HEK293T (cell line): Measurements from ENCODE around the gene SRD5A3.
"Not testable (repeated sequence)": the region's sequence is repeated elsewhere in the genome, so short reads cannot be mapped to it uniquely, and the experiment has no call there.

ENCODE experiments used
- CTCF ChIA-PET: fragments of 350-600 bp; formaldehyde crosslinking; extraction: SDS; loops from one replicate; lab custom pipeline; 2021; ENCODE audit warnings: antibody characterized with exemption, inconsistent platforms; lab: Yijun Ruan, JAX
- POLR2A ChIA-PET: fragments of 350-600 bp; formaldehyde crosslinking; extraction: SDS; loops from one replicate; lab custom pipeline; 2020; ENCODE audit warnings: antibody characterized with exemption, inconsistent platforms; lab: Yijun Ruan, JAX
- DNase-seq: peaks from one replicate; pipeline ENCODE4 v3.0.0; 2012; ENCODE audit warnings: mixed read lengths; ENCODE audit errors: extremely low spot score
- ARNT ChIP-seq: fragments of 450-650 bp; IDR thresholded peaks from 2 replicates; pipeline ENCODE4 v1.6.1; 2017; ENCODE audit warnings: mild to moderate bottlenecking
- BHLHE40 ChIP-seq: fragments of 450-650 bp; IDR thresholded peaks from 2 replicates; pipeline ENCODE4 v1.6.1; 2016; ENCODE audit warnings: mild to moderate bottlenecking, moderate library complexity, borderline replicate concordance
- CTBP1 ChIP-seq: fragments of 450-650 bp; IDR thresholded peaks from 2 replicates; pipeline ENCODE4 v1.6.1; 2016; ENCODE audit warnings: borderline replicate concordance
- ELF4 ChIP-seq: fragments of 450-650 bp; IDR thresholded peaks from 2 replicates; pipeline ENCODE4 v1.6.1; 2017; ENCODE audit warnings: antibody characterized with exemption
- FOXA1 ChIP-seq: fragments of 450-650 bp; IDR thresholded peaks from 2 replicates; pipeline ENCODE4 v1.6.1; 2016; ENCODE audit warnings: mild to moderate bottlenecking
- FOXK2 ChIP-seq: fragments of 450-650 bp; IDR thresholded peaks from 2 replicates; pipeline ENCODE4 v1.6.1; 2016; ENCODE audit warnings: mild to moderate bottlenecking
- FOXM1 ChIP-seq: fragments of 450-650 bp; IDR thresholded peaks from 2 replicates; pipeline ENCODE4 v1.6.1; 2017; ENCODE audit warnings: mild to moderate bottlenecking, borderline replicate concordance
- HDGF ChIP-seq: fragments of 450-650 bp; IDR thresholded peaks from 2 replicates; pipeline ENCODE4 v1.6.1; 2017; ENCODE audit warnings: antibody characterized with exemption, borderline replicate concordance
- L3MBTL2 ChIP-seq: fragments of 450-650 bp; conservative IDR thresholded peaks from 2 replicates; pipeline ENCODE4 v1.6.1; 2016; ENCODE audit warnings: mild to moderate bottlenecking
- LEF1 ChIP-seq: fragments of 450-650 bp; IDR thresholded peaks from 2 replicates; pipeline ENCODE4 v1.6.1; 2017; ENCODE audit warnings: mild to moderate bottlenecking, borderline replicate concordance
- NFRKB ChIP-seq: fragments of 450-650 bp; IDR thresholded peaks from 2 replicates; pipeline ENCODE4 v1.6.1; 2016; ENCODE audit warnings: mild to moderate bottlenecking, moderate library complexity
- PKNOX1 ChIP-seq: fragments of 450-650 bp; IDR thresholded peaks from 2 replicates; pipeline ENCODE4 v1.6.1; 2016
- SP1 ChIP-seq: fragments of 450-650 bp; IDR thresholded peaks from 2 replicates; pipeline ENCODE4 v1.6.1; 2017
- SUZ12 ChIP-seq: fragments of 450-650 bp; IDR thresholded peaks from 2 replicates; pipeline ENCODE4 v1.6.1; 2016; ENCODE audit warnings: mild to moderate bottlenecking
- TARDBP ChIP-seq: fragments of 450-650 bp; IDR thresholded peaks from 2 replicates; pipeline ENCODE4 v1.6.1; 2016
- ZNF384 ChIP-seq: fragments of 450-650 bp; IDR thresholded peaks from 2 replicates; pipeline ENCODE4 v1.6.1; 2016

Gene SRD5A3

GRCh38 chr4:55351824-55352223, 5.8 kb downstream of the SRD5A3 start:
- no peak for DNase-seq
- no peak for TF ChIP-seq TARDBP
- TF ChIP-seq ARNT, result no peak
- TF ChIP-seq BHLHE40, result no peak
- TF ChIP-seq LEF1, result no peak
- no peak for TF ChIP-seq HDGF
- no peak for TF ChIP-seq SP1
- no peak for TF ChIP-seq FOXK2
- no peak for TF ChIP-seq FOXA1
- ChIA-PET CTCF (interaction anchor here (0.7 kb wide), 1 partner anchor 10 kb away, joined by 4 read pairs; no protein-coding TSS in a partner anchor), POLR2A (no interaction called here)

GRCh38 chr4:55352726-55353125, 6.7 kb downstream of the SRD5A3 start:
- TF ChIP-seq LEF1 (no peak), ARNT (no peak), PKNOX1 (no peak), SP1 (no peak)
- ChIA-PET POLR2A (no interaction called here), CTCF (interaction anchor here (0.5 kb wide), 1 partner anchor 1446 kb away, joined by 4 read pairs; no protein-coding TSS in a partner anchor)
- DNase-seq, result no peak

GRCh38 chr4:55353228-55353747, 7.2 kb downstream of the SRD5A3 start:
- CTCF ChIA-PET, DNase-seq, POLR2A ChIA-PET: not testable (repeated sequence)

GRCh38 chr4:55354648-55355047, 8.6 kb downstream of the SRD5A3 start:
- POLR2A ChIA-PET, result no interaction called here
- no peak for DNase-seq
- no peak for TF ChIP-seq PKNOX1
- TF ChIP-seq HDGF, result no peak
- TF ChIP-seq SUZ12, result no peak
- no peak for TF ChIP-seq FOXM1
- no peak for TF ChIP-seq LEF1
- TF ChIP-seq ZNF384, result no peak
- TF ChIP-seq BHLHE40, result no peak
- no peak for TF ChIP-seq NFRKB
- CTCF ChIA-PET, result no interaction called here

GRCh38 chr4:55355555-55355954, 9.5 kb downstream of the SRD5A3 start:
- ChIA-PET CTCF (no interaction called here), POLR2A (interaction anchor here (0.9 kb wide), 1 partner anchor 22 kb away, joined by 4 read pairs; no protein-coding TSS in a partner anchor)
- DNase-seq, result no peak
- TF ChIP-seq L3MBTL2 (no peak), CTBP1 (no peak), NFRKB (no peak)

- DNase-seq, result no peak
- ChIA-PET POLR2A (no interaction called here), CTCF (interaction anchor here (1.1 kb wide), 1 partner anchor 11 kb away, joined by 4 read pairs; the partner anchor contains the start of gene SRD5A3)
- TF ChIP-seq HDGF (no peak), ARNT (no peak), FOXA1 (no peak), FOXK2 (no peak), L3MBTL2 (no peak), NFRKB (no peak), LEF1 (no peak), SP1 (no peak), FOXM1 (no peak), TARDBP (no peak), ELF4 (no peak), PKNOX1 (no peak), CTBP1 (no peak)
Measured at GRCh38 chr4:55356991-55357461, 11.0 kb downstream of the SRD5A3 start.

- TF ChIP-seq CTBP1 (no peak), PKNOX1 (no peak)
- no peak for DNase-seq
- CTCF ChIA-PET, result no interaction called here
- POLR2A ChIA-PET, result no interaction called here
Measured at GRCh38 chr4:55358246-55358645, 12.2 kb downstream of the SRD5A3 start.
